K562 (cell line): ENCODE data around the gene PLAA. TPM values are rescaled to one million over a fixed set of nuclear protein-coding genes. Genes with fewer than 3 reads are reported as not detected.

ENCODE experiments used
- ATAC-seq: fragments of 200-7000 bp; cut with Tn5 transposase; 3 replicates; pipeline ENCODE4 v1.9.1; 2020; ENCODE audit warnings: moderate library complexity
- BruUV-seq: library from RNA; stranded (reverse); fragments of 400-500 nt; replicated peaks from 2 replicates; lab custom pipeline; 2021; lab: Mats Ljungman, UMichigan
- CTCF ChIA-PET: fragments of 300-600 bp; formaldehyde crosslinking; extraction: SDS; loops from one replicate; lab custom pipeline; 2021; ENCODE audit warnings: low intra/inter-chr PET ratio; lab: Yijun Ruan, JAX
- POLR2A ChIA-PET: fragments of 300-600, 350-650 bp; sonication (Branson Sonifier 250); formaldehyde crosslinking; extraction: SDS; loops from one replicate; lab custom pipeline; 2021; ENCODE audit warnings: antibody characterized with exemption, inconsistent platforms; lab: Yijun Ruan, JAX
- DNase-seq, 4 experiments: peaks; one replicate each; pipeline versions ENCODE4 v3.0.0 to v3.0.0-alpha.2; 2011 to 2018; ENCODE audit warnings: low spot score in 3 of 4, mixed read lengths in 3 of 4; ENCODE audit errors: extremely low read depth in 1 of 4
- FAIRE-seq: peaks from 2 replicates; lab custom pipeline; 2011; peaks lifted over from hg19 to GRCh38; lab: Jason Lieb, UNC
- H2AFZ ChIP-seq: 2 replicates; pipeline ENCODE4 v1.6.0; 2011; ENCODE audit warnings: low read depth, low read length, control low read depth, inconsistent platforms
- H3K27ac ChIP-seq: fragments of 200-600 bp; 3 replicates; pipeline ENCODE4 v1.8.0; 2011; ENCODE audit warnings: low read depth, mild to moderate bottlenecking, control low read depth, inconsistent platforms, low read length, moderate library complexity, mixed read lengths; ENCODE audit errors: extremely low read depth
- H3K27me3 ChIP-seq, 2 experiments: fragments of 300-600 bp in 1 of 2; 2 replicates in 1 of 2; 3 replicates in 1 of 2; pipeline versions ENCODE4 v1.6.0 to v1.8.0; 2011; ENCODE audit warnings: inconsistent platforms in 2 of 2, low read length in 2 of 2, mild to moderate bottlenecking in 1 of 2, mixed read lengths in 1 of 2, moderate library complexity in 1 of 2; ENCODE audit not compliant: control insufficient read depth in 2 of 2, insufficient read depth in 2 of 2
- H3K36me3 ChIP-seq: fragments of 300-600 bp; 3 replicates; pipeline ENCODE4 v1.8.0; 2011; ENCODE audit warnings: mild to moderate bottlenecking, low read length, inconsistent platforms; ENCODE audit not compliant: control insufficient read depth, insufficient read depth
- H3K4me1 ChIP-seq, 2 experiments: fragments of 200-600 bp in 1 of 2; replicated peaks in 1 of 2; 2 replicates in 1 of 2; 3 replicates in 1 of 2; pipeline versions ENCODE4 v1.5.1 to v1.8.0; 2011; ENCODE audit warnings: inconsistent platforms in 2 of 2, low read length in 2 of 2, mild to moderate bottlenecking in 1 of 2, mixed read lengths in 1 of 2, moderate library complexity in 1 of 2; ENCODE audit not compliant: control insufficient read depth in 2 of 2, insufficient read depth in 2 of 2
- H3K4me2 ChIP-seq: 2 replicates; pipeline ENCODE4 v1.6.1; 2011; ENCODE audit warnings: low read length, control low read depth, inconsistent platforms, mixed read lengths; ENCODE audit not compliant: insufficient read depth
- H3K4me3 ChIP-seq: fragments of 200-600 bp; sonication (generic), shearing (Covaris generic); 2 replicates; pipeline ENCODE4 v1.5.1; 2016; ENCODE audit warnings: control low read depth, inconsistent platforms
- H3K79me2 ChIP-seq: fragments of 200-600 bp; 3 replicates; pipeline ENCODE4 v1.8.0; 2011; ENCODE audit warnings: low read length, inconsistent platforms; ENCODE audit not compliant: control insufficient read depth, insufficient read depth
- H3K9ac ChIP-seq, 2 experiments: 2 replicates each; pipeline versions ENCODE4 v1.6.0 to v1.6.1; 2011; ENCODE audit warnings: low read depth in 2 of 2, low read length in 2 of 2, control low read depth in 1 of 2, inconsistent platforms in 1 of 2, mild to moderate bottlenecking in 1 of 2, mixed read lengths in 1 of 2; ENCODE audit not compliant: insufficient read depth in 1 of 2
- H3K9me1 ChIP-seq: one replicate; pipeline ENCODE4 v1.6.0; 2011; ENCODE audit warnings: inconsistent platforms, mild to moderate bottlenecking, low read length, moderate library complexity; ENCODE audit not compliant: control insufficient read depth, insufficient read depth
- H3K9me3 ChIP-seq: replicated peaks from 2 replicates; pipeline ENCODE4 v1.5.1; 2011; ENCODE audit warnings: low read depth, low read length, inconsistent platforms; ENCODE audit not compliant: control insufficient read depth, insufficient read depth
- H4K20me1 ChIP-seq: replicated peaks from 2 replicates; pipeline ENCODE4 v1.6.1; 2011; ENCODE audit warnings: low read length, inconsistent platforms, mixed read lengths; ENCODE audit not compliant: control insufficient read depth, insufficient read depth
- CLOCK ChIP-seq: fragments of 250-450 bp; sonication (Bioruptor Pico); IDR thresholded peaks from 2 replicates; pipeline ENCODE4 v1.4.0; 2020; ENCODE audit warnings: mild to moderate bottlenecking, moderate library complexity, borderline replicate concordance
- HMBOX1 ChIP-seq: sonication (generic); IDR thresholded peaks from 2 replicates; pipeline ENCODE4 v1.6.1; 2016
- ZBTB5 ChIP-seq: fragments of 450-650 bp; IDR thresholded peaks from 2 replicates; pipeline ENCODE4 v1.6.1; 2017; ENCODE audit warnings: antibody characterized with exemption
- WGBS: fragments of 100-300 bp; shearing (Covaris generic); methylation state at CpG from one replicate; pipeline ENCODE4 v1.1.6; 2016; ENCODE audit warnings: low coverage, mixed read lengths; ENCODE audit not compliant: insufficient coverage; ENCODE audit errors: missing lambda C conversion rate; 5-methylcytosine and 5-hydroxymethylcytosine counted together
- in situ Hi-C: fragments of 300-500 bp; cut with MboI; formaldehyde crosslinking; loops from 4 replicates; pipeline ENCODE4 v1.15.0; 2018; ENCODE audit warnings: inconsistent platforms, mixed read lengths
- intact Hi-C: fragments of 100-400 bp; cut with micrococcal nuclease; formaldehyde crosslinking; loops from 2 replicates; pipeline ENCODE4 v1.14.2; 2022
- polyA plus RNA-seq, 8 experiments: library from polyadenylated mRNA; depleted of rRNA in 4 of 8; stranded (reverse) in 5 of 8; unstranded in 3 of 8; fragments of >200 nt; fragmentation: Nextera tagmentation in 2 of 8; fragmentation: Illumina TruSeq in 1 of 8; extraction: Ambion mirVana in 2 of 8; extraction: Trizol in 1 of 8; gene quantifications; 2 replicates each; pipeline versions ENCODE4 v1.2.1 to v1.2.3, GENCODE V29; 2011 to 2014; ENCODE audit warnings: inconsistent platforms in 1 of 8, missing spikeins in 1 of 8
- total RNA-seq, 7 experiments: library from RNA; depleted of rRNA in 6 of 7; stranded (reverse); fragments of >200 nt in 6 of 7; fragmentation: Illumina TruSeq in 2 of 7; extraction: Trizol in 2 of 7; gene quantifications; 2 replicates each; pipeline versions ENCODE4 v1.2.1 to v1.2.3, GENCODE V29; 2011 to 2021; ENCODE audit warnings: low replicate concordance in 1 of 7

The PLAA gene
- total and polyA plus RNA-seq, 9 of the 15 experiments (the other 6 are each of a cell fraction or from before 2014, with no cell fraction given): 3.5 to 20.7 (median 16.6) TPM

- Histone ChIP-seq H3K9me1 (no peaks in the 10 kb centered on the region), H3K27me3 (no peaks in the 10 kb centered on the region), H3K79me2 (no peaks in the 10 kb centered on the region), H3K27ac (no peak overlapping the region), H3K4me3 (no peak overlapping the region), H3K4me1 (no peaks in the 10 kb centered on the region)
- in situ Hi-C loops: no loop called here
- TF ChIP-seq CLOCK (CRISPR knock-in tag) (no peak), HMBOX1 (no peak), ZBTB5 (no peak)
- TF ChIP-seq, all 486 proteins: peak for 0
- no peaks in the 10 kb centered on the region for H3K36me3 ChIP-seq
- no peak for FAIRE-seq
- H3K9me3 ChIP-seq: no peaks in the 10 kb centered on the region
- DNase-seq: no peak
- no peak overlapping the region for H2AFZ ChIP-seq
- ATAC-seq: no peak
- H3K9ac ChIP-seq: no peak overlapping the region
- 0% methylated on average over 1 of the region's 1 CpG for WGBS
- intact Hi-C loops: no loop called here
- POLR2A ChIA-PET: no interaction called here
- CTCF ChIA-PET: interaction anchor here (0.6 kb wide), 1 partner anchor 150 kb away, joined by 3 read pairs; no protein-coding TSS in a partner anchor
- no TSS peak for BruUV-seq
- no peak overlapping the region for H3K4me2 ChIP-seq
- H4K20me1 ChIP-seq: no peaks in the 10 kb centered on the region
These were observed 36.3 kb upstream of the PLAA start for GRCh38 chr9:26983340-26983739.
